Stimulated activated CD4-positive, alpha-beta T cell treated with anti-CD3 and anti-CD28 coated beads, Interleukin-2, amount 100 ng/mL, for 4 hours (primary cell): ENCODE data around the gene PTTG2.
"Not testable (repeated sequence)": the region's sequence is repeated elsewhere in the genome, so short reads cannot be mapped to it uniquely, and the experiment has no call there.

Source experiments
- DNase-seq: peaks from one replicate; pipeline ENCODE4 v3.0.0-alpha.2; 2020; ENCODE audit warnings: low read depth

The PTTG2 gene

DNA sequence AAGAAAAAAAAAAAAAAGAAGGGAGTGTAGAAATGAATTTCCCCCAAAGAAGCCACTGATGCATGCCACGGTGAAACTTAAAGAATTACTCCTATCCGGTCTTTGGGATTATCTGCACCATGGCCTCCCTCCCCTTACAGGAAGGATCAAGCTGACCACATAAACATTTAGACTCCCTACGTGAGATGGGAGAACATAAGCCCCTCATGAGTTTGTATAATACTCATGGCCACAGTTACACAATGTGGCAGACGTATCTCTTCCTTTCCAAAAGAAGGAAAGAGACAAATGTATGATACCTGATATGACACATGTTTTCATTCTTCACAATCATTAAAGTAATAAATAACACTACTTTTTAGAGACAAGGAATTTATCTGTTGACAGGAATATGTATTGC is 3.3 kb upstream of the PTTG2 start:
- no peak for DNase-seq

DNA sequence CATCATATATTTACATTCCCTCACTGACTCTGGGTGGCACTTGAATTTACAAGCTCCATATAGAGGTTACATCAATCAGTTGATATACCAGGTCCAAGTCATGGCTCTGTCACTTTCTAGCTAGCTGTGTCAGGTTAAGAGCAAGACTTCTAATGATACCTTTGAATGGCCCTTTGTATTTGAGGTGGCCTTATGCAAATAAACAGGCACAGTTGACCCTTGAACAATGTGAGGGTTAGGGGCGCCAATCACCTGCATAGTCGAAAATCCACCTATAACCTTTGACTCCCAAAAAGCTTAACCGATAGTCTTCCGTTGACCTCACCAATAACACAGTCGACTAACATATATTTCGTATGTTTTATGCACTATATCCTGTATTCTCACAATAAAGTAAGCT is 1.3 kb upstream of the PTTG2 start:
- no peak for DNase-seq

DNA sequence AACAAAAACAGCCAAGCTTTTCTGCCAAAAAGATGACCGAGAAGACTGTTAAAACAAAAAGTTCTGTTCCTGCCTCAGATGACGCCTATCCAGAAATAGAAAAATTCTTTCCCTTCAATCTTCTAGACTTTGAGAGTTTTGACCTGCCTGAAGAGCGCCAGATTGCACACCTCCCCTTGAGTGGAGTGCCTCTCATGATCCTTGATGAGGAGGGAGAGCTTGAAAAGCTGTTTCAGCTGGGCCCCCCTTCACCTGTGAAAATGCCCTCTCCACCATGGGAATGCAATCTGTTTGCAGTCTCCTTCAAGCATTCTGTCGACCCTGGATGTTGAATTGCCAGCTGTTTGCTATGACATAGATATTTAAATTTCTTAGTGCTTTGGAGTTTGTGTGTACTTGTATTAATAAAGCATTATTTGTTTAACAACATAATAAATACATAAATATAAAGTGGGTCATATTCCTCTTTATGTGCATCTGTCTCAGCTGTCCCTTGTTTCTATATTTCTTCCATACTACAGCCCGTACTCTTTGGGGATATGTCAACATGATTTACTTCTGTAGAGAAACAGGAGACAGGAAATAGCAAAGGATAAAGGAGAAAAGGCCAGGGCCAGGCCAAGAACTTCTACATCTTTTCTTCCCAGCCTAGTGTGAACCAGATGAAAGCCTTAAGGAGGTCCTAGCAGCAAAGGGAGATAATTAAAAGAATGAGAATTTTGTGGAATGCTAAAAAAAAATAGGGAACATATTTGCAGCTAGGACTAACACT is 667 bp downstream of the PTTG2 start:
- no peak for DNase-seq

DNA sequence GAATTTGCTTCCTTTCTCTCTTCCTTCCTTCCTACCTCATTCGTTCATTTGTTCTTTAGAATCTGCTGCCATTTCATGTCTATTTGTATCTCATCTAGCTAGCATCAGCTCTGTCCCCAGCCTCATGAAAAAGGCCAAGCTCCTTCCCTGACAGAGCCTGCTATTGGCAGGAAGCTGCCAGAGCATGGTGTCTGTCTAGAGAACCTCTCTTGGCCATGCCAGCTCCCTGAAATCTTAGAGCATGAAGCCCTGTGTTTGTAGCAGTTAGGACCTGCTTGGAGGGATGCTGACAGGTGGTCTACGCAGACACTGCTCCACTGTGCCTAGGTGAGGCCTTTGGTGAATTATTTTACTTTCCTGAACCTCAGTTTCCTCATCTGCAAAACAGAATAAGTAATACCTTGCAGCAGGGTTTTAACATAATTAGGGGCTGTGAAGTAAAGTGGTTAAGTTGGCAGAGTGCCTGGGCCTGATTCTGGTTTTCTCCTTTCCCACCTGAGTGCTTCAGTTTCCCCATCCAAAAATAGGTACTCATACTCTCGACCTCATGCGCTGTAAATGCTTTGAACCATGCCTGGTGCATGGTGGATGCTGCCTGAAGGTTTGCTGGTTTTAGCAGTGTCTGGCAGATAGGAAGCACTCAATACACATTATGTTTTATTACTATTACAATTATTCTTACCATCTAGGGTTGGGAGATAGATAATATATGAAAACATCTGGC is 4.7 kb downstream of the PTTG2 start:
- DNase-seq = no peak

DNA sequence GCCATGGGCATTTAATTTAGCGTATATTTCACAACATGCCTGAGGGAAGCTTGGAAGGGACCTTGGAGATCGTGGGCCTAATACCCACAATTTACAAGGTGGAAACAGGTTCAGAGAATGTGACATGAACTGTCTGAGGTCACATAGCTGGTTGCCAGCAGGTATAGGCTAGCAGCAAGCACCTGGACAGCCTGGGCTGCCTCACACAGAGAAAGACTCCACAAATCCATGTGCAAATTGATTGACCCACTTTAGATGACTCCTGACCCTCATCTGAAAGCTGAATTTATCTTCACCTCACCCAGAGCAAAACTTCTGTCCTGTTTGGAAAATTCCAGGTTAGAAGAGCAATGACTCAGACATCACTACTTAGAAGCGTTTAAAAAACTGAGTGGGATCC is 5.8 kb downstream of the PTTG2 start:
- DNase-seq = no peak

DNA sequence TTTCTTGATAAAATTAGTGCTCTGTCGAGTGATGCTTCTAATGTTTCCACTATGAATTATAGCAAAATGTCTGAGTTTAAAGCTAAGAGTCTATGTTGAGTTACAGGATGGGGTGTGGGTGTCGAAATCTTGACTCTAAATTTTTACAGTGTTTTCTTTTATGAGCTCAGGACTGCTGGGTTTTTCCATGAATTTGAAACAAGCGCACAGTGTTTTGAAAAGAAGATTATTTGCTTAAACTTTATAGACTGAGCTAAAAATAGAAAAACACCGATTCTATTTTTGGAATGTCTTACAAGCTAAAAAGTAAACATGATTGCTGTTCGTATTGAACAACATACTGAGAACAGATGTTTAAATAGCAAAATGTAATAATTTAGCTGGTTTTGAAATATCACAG is 7.5 kb downstream of the PTTG2 start:
- DNase-seq = no peak

DNA sequence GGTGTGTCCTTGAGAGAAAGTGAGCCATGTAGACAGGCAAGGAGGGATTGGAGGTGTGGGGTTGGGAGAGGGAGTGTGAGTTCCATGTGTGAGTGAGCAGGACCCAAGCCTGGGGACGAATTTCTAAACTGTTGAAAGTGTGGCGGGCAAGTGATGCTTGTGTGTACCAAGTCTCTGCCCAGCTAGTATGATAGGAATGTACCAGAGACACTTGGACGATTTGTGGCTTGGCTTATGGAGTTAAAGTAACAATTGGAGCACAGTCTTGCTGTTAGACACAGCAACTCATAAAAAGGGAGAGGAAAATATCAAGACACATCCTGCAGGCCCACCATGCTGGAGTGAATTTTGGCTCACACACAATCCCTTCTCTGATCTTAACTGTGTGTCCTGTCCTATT is 8.5 kb downstream of the PTTG2 start:
- no peak for DNase-seq

DNA sequence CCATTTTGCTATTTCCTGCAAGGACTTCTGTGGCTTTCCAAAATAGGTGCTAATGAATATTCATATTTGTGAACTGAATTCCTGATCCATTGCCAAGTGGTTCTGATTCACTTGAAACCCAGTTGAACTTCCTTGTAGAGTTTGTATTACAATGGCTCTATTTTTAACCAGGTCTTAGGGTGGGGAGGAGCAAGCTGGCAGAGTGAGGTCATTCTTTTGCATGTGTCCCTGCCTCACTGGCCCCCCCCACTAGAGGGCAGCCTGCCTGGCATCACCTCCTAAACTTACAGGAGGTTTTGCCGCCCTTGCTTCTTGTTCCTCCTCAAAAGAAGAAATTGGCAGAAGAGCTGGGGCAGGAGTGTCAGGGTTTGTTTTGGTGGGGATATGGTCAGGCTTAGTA is 10.5 kb downstream of the PTTG2 start:
- peak; percentile 40 for DNase-seq

DNA sequence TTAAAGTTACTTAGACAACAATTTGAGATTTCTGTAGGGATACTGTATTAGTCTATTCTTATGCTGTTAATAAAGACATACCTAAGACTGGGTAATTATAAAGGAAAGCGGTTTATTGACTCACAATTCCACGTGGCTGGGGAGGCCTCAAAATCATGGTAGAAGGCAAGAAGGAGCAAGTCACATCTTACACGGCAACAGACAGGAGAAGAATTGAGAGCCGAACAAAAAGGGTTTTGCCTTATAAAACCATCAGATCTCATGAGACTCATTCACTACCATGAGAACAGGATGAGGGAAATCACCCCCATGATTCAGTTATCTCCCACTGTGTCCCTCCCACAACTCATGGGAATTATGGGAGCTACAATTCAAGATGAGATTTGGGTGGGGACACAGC is 11.0 kb downstream of the PTTG2 start:
- DNase-seq = no peak

DNA sequence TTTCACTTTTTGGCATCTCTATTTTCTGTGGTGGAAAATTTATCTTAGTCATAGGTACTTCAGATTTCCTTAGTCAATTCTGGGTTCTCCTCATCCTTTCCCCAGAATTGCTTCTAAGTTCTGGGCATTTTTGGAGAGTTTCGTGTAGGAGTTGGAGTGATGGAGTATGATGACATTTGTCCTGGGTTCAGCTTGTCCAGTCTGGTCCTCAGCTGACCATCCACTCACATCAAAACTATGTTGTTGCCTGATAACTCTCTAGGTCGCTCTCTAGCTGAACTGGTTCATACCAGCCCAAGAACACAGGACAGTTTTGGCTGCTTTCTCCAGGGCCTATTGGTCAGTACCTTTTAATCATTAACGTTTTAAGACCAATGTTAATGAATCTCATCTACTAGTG is 13.2 kb downstream of the PTTG2 start:
- no peak for DNase-seq

DNA sequence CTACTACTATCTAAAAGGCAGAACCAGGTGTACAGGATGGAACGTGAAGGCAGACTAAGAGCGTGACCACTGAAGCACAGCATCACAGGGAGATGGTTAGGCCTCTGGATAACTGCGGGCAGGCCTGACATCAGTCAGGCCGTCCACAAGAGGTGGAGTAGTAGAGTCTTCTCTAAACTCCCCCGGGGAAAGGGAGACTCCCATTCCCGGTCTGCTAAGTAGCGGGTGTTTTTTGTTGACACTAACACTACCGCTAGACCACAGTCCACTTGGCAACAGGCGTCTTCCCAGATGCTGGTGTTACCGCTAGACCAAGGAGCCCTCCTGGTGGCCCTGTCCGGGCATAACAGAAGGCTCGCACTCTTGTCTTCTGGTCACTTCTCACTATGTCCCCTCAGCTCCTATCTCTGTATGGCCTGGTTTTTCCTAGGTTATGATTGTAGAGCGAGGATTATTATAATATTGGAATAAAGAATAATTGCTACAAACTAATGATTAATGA is 15.2 kb downstream of the PTTG2 start:
- DNase-seq = not testable (repeated sequence)

DNA sequence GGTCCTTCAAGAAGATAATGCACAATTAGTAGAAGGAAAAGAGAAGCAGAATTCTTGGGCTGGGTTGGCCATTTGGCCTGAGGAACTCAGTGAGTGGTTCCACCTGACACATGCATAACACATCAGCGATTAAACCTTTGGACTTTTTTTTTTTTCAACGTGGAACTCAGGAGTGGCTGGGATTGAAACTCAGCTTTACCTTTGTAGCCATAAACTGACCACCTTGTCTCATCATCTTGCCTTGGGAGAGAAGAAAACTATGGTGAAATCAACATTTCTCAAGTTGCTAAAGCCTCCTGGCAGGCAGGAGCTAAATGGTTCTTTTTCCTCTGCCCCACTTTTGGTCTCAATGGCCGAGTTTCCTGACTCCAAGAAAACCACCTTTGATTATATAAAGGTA is 16.3 kb downstream of the PTTG2 start:
- no peak for DNase-seq

DNA sequence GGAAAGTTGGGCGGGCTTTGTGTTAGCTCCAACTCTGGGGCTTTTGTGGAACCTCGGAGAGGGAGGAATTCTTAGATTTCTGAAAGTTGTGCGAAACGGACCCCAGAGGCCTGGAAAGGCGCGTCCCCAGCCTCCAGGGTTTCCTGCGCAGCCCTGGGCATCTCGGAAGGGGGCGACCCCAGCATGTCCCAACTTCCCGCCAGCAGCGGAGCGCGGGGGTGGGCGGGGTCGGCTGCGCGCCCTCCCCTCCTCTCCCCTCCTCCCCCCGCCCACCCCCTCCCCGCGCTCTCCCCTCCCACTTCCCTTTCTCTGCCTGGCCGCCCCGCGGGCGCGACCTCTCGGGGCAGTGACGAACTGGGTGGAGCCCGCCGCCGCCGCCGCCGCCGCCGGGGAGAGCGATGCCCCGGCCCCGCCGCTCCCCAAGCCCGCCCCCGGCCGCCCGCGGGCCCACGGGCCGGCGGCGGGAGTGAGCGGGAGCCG is 16.8 kb downstream of the PTTG2 start:
- DNase-seq = peak; percentile 78

DNA sequence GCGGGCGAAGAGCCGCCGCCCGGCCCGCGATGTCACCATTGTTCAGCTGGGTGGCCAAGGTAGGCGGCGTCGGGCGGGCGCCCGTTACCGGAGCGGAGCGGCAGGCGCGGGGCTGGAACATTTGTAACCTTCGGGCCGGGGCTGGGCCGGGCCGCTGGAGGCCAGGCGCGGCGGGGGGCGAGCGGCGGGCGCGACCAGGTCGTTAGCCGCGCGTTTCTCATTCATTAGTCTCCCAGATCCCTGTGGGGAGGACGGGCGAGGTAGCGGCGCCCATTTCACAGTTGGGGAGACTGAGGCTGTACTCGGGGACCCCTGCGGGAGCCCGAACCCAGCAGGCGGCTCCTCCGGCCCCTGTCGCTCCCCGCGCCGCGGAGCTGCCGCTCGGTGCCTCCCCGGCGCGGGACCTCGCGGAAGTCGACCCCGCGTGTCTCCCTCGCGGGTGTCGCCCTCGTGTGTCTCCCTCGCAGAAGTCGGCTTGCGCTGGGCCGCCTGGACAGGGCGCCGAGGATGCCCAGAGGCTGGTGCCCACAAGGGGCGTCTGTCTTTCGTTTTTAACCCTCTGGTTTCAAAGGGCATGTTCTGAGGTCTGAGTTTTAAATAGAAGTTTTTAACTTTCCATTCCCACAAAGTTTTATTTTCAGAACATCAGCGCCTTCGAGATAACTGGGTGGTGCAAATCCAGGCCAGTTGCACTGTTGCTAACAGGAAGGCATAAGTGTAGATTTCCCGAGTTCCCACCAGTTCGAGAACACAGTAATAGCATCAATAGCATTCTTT is 17.5 kb downstream of the PTTG2 start:
- DNase-seq = peak; percentile 63

DNA sequence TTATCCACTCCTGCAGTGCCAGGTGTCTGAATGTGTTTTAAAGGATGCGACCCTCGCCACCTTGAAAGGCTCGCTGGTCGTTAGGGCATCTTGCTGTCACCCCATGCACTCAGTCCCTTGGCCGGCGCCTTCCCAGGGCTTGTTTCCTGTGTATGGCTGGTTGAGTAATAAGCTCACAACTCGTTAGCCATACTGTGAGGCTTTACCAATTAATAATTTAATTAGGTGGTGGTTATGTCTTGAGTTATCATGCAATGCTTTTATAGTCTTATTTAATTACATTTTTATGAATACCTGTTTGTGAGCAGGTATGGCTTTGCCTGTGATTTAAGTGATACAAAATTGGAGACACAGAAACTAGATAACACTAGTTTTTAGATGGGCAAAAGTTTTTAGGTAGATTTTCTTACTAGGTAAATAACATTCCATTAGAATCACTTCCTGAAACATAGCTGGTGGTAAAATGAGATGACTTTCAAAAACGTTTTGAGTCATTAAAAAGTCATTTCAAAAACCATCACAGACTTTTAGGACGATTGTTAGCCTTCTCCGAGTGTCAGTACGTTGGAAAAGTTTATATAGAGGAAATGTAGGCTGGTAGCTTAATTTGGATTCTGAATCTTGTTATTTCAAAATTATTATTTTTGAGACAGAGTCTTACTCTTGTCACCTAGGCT is 18.2 kb downstream of the PTTG2 start:
- DNase-seq = no peak

DNA sequence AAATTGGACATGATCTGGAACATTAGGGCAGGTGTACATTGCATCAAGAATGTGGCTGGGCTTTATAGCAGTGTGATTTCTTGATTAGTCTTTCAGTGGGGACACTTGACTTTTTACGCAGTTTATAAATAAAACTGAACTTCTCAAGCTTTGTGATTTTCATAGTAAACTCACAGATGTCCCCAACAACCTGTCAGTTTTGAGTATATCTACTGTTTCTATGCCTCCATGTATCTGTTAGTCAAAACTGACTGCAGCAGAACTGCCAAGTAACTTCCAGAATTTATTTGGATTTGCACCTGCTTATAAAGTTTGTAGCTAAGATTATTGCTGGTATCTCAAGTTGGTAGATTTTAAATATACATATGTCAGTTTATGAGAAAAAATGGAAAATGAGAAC is 20.0 kb downstream of the PTTG2 start:
- no peak for DNase-seq

DNA sequence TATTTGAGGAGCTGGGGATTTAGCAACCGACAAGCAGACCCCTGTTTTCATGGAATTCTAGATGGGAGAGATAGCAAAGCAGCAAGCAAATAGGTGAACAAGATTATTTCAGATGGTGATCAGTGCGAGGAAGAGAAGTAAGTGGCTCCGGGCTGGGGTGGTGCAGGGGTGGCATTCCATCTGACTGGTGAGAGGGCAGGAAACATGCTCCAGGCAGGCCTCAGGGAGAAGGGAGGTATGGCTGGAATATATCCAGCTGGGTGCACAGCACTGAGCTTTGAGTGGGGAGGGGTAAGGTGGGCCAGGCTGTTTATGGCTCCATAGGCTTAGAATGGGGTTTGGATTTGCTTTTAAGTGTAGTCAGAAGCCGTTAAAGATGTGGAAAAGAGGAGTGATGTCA is 21.2 kb downstream of the PTTG2 start:
- no peak for DNase-seq

DNA sequence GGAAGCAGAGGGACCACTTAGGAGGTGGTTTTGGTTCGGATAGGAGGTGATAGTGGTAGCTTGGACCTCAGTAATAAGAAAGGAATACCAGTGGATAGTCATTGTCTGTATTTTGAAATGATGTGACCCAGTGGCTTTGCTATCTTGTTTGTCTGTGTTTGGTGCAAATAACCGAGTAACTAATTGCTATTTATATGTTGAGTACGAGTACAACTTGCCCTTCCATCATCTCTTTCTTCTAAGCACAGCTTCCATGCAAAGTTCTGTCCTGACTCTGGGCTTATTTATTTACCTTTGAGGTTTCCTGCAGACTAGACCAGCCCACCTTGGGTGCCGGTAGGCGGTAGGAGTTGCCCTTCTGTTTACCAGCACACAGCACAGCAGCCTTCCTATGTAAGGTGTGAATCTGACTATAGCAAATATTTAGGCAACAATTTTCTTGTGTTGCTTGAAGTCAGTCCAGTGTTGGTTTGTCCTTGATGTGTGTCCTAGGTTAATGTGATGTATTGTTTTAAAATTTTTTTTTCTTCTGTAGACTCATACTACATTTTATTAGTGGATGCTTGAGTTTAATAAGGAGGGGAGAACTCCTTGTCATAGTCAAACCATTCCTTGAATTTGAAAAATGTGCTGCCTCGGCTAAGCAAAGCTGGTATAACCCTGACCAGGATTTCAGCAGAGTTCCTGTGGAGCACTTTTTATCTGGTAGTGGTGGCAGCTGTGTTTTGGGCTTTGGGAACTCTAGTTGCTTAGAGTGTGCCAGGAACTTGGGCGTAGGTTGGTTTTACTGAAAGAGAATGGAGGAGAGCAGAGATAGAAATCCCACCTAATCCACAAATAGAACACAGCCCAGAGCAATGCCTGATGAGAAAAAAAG is 21.9 kb downstream of the PTTG2 start:
- no peak for DNase-seq

DNA sequence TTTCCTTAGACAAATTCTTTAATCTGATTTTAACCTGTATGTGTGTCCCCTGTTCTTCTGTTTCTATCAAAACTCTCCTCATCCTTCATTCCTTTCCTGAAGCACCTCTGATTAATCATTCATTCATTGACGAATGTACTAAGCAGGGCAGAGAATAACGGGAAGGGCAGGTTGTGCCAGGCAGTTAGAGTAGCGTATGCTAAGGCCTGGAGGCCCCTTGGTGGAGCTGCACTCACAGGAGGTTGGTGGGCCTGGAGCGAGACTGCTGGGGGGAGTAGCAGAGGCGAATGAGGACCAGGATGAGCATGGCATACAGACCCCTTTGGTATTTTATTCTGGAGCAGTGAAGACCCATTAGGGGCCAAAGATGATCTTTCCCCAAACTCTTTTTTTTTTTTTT is 22.5 kb downstream of the PTTG2 start:
- DNase-seq = no peak

DNA sequence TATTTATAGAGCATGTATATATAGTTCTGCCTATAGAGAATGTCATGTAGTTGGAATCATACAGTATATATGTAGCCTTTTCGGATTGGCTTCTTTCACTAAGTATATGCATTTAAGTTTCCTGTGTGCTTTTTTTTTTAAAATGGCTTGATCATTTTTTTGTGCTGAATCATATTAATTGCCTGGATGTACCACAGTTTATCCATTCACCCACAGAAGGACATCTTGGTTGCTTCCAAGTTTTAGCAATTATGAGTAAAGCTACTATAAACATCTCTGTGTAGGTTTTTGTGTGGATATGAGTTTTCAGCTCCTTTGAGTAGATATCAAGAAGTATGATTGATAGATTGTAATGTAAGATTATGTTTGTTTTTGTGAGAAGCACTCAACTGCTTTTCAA is 23.8 kb downstream of the PTTG2 start:
- DNase-seq = no peak

DNA sequence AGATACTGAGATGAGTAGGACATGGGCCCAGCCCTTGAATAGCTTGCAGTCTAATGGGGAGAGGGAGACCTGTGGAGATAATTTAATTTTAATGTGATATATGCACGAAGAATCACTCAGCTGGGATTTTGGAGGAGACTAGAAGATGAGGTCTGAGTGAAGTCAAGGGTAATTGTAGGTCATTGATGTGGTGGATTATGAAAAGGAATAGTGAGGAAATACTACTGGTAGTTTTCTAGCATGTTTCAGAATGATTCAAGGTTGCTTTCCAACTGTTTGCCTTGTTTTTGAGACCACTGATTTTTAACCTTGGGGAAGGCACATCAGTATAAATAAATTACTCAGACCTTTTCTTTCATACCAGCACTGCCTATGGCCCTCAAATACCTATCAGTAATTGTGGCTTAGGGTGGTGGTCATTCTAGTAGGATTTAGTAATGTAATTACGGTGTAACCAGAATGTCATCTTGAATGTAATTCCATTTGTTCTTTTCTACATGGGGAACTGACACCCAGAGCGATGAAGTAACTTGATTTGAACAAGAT is 25.6 kb downstream of the PTTG2 start:
- DNase-seq = no peak
